Mesothelial cell of epicardium (in vitro differentiated cells): ENCODE data around the gene CLNK. TPM values are rescaled to one million over a fixed set of nuclear protein-coding genes. Genes with fewer than 3 reads are reported as not detected.

ENCODE experiments used
- DNase-seq, 2 experiments: peaks; one replicate each; pipeline ENCODE4 v3.0.0; 2021; ENCODE audit warnings: low spot score in 2 of 2; ENCODE audit not compliant: unreplicated experiment in 2 of 2
- H3K27ac Mint-ChIP-seq: 2 replicates; pipeline ENCODE4 v1.8.0; 2021; ENCODE audit warnings: mixed read lengths
- H3K27me3 Mint-ChIP-seq: 2 replicates; pipeline ENCODE4 v1.8.0; 2021; ENCODE audit warnings: low read depth, mixed read lengths
- H3K36me3 Mint-ChIP-seq: 2 replicates; pipeline ENCODE4 v1.8.0; 2021; ENCODE audit warnings: mixed read lengths
- H3K4me1 Mint-ChIP-seq: 2 replicates; pipeline ENCODE4 v1.8.0; 2021; ENCODE audit warnings: mixed read lengths
- H3K4me3 Mint-ChIP-seq: 2 replicates; pipeline ENCODE4 v1.8.0; 2021; ENCODE audit warnings: mild to moderate bottlenecking, moderate library complexity, mixed read lengths
- H3K9me3 Mint-ChIP-seq: 2 replicates; pipeline ENCODE4 v1.8.0; 2021; ENCODE audit warnings: mixed read lengths
- CTCF ChIP-seq: fragments of 200-600 bp; sonication (generic); IDR thresholded peaks from one replicate; pipeline ENCODE4 v1.5.0; 2021; ENCODE audit warnings: antibody characterized with exemption; ENCODE audit not compliant: unreplicated experiment
- total RNA-seq: library from RNA; stranded (reverse); gene quantifications from 3 replicates; pipeline ENCODE4 v1.2.1, GENCODE V29; 2021

The CLNK gene
- total RNA-seq, 1 donor from 2014 or later = not detected

GRCh38 chr4:10691651-10692050 lies 7.1 kb upstream of the CLNK start:
- peaks cover 6% of the 10 kb centered on the region for H3K9me3 Mint-ChIP-seq
- DNase-seq = no peak
- no peak overlapping the region for H3K27ac Mint-ChIP-seq
- H3K27me3 Mint-ChIP-seq = no peaks in the 10 kb centered on the region
- peaks cover 13% of the 10 kb centered on the region for H3K4me1 Mint-ChIP-seq
- H3K4me3 Mint-ChIP-seq = no peak overlapping the region
- TF ChIP-seq CTCF = no peak
- H3K36me3 Mint-ChIP-seq = no peaks in the 10 kb centered on the region

DNA sequence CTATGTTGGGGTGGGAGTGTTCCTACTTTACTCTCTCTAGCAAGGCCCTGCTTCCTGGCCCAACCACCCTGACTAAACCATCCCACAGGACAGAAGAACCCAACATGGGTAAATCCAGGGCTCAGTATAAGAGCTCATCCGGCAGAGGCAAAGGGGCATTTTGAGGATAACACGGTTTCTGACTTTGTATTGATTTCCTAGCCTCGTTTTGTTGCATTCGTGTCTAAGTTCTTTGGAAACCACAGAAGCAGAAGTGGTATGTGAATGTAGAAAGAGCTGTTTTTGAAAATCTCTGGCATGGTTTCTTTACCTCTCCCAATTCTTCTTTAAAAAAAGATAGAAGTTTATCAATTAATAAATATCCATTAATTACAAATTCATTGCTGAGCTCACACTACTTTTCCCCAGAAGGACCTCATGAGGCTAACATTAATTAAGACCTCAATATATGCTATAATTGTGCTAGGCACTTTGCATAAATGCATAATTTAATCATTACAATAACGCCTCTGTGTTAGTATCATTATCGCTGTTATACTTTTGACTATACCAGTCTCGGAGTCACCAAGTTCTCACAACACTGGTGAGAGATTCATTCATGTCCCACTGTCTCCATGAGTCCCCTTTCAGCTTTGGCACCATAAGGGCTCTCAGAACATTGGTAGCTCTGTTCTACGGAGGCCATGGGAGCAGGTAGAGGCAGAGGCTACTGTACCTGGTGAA lies 5.8 kb upstream of the CLNK start:
- Mint-ChIP-seq H3K4me3 (no peak overlapping the region), H3K27ac (no peak overlapping the region), H3K4me1 (peaks cover 13% of the 10 kb centered on the region), H3K27me3 (no peaks in the 10 kb centered on the region), H3K36me3 (no peaks in the 10 kb centered on the region), H3K9me3 (peaks cover 6% of the 10 kb centered on the region)
- TF ChIP-seq CTCF = no peak
- DNase-seq = no peak

GRCh38 chr4:10688846-10689245 lies 4.3 kb upstream of the CLNK start:
- peaks cover 13% of the 10 kb centered on the region for H3K4me1 Mint-ChIP-seq
- no peaks in the 10 kb centered on the region for H3K36me3 Mint-ChIP-seq
- peaks cover 6% of the 10 kb centered on the region for H3K9me3 Mint-ChIP-seq
- no peak for TF ChIP-seq CTCF
- no peak overlapping the region for H3K27ac Mint-ChIP-seq
- H3K4me3 Mint-ChIP-seq = no peak overlapping the region
- no peak for DNase-seq
- no peaks in the 10 kb centered on the region for H3K27me3 Mint-ChIP-seq

DNA sequence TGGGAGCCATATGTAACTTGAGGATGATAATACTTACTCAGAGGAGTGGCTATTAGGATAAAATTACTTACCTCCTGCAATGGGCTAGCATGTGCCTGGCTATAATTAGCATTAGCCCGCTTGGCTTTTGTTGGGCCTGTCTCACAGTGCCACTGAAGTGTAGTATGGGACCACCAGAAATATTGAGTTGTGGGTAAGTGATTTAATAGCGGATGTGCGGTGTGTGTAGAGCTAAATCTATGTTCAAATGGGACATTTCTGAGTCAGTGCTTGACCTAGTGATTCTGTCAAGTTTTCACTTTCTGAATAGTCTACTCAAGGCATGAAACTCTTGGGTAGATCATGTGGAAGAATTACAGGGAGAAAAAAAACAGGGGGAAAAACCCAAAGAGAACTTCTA lies 3.5 kb upstream of the CLNK start:
- TF ChIP-seq CTCF = no peak
- Mint-ChIP-seq H3K4me3 (no peak overlapping the region), H3K27me3 (no peaks in the 10 kb centered on the region), H3K4me1 (peaks cover 13% of the 10 kb centered on the region), H3K27ac (no peak overlapping the region), H3K36me3 (no peaks in the 10 kb centered on the region), H3K9me3 (peaks cover 2% of the 10 kb centered on the region)
- DNase-seq = no peak

DNA sequence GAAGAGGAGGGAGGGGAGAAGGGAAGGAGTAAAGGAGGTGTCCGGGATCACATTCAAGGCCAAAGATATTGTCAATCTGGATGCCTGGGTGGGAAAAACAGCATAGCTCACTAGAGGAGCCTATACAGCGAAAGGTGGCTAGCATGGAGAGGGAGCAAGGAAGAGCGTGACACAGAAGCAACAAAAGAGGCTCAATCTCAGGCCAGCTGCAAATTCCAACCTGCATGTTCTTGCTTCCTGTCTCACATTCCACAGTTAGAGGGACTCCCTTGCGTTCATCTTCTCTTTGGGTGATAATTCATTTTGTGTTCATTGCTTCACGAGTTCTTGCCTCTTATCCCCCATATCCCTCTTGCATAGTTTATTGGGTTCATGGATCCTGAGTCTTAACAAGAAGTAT lies 3.0 kb upstream of the CLNK start:
- H3K4me3 Mint-ChIP-seq = no peak overlapping the region
- DNase-seq = no peak
- no peak overlapping the region for H3K27ac Mint-ChIP-seq
- peaks cover 13% of the 10 kb centered on the region for H3K4me1 Mint-ChIP-seq
- H3K27me3 Mint-ChIP-seq = no peaks in the 10 kb centered on the region
- H3K9me3 Mint-ChIP-seq = no peaks in the 10 kb centered on the region
- TF ChIP-seq CTCF = no peak
- no peaks in the 10 kb centered on the region for H3K36me3 Mint-ChIP-seq

DNA sequence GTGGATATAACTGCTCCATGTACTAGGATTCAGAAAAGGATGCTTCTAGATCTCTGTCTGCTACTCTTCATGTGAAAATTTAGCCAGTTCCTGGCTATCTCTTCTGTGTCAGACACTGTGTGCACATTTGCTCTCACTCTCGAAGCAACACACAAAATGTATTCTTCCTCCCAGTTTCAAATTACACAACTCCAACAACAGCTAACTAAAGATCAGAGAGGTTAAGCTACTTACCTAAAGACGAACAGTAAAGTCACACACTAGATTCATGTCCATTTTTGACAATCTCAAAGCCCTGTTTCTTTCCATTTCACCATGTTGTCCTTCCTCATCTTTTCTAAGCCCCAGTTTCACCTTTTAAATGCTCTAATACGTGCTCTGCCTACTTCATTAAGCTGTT lies 2.2 kb downstream of the CLNK start:
- no peak overlapping the region for H3K27ac Mint-ChIP-seq
- no peaks in the 10 kb centered on the region for H3K36me3 Mint-ChIP-seq
- no peaks in the 10 kb centered on the region for H3K9me3 Mint-ChIP-seq
- H3K4me3 Mint-ChIP-seq = no peak overlapping the region
- TF ChIP-seq CTCF = no peak
- no peak for DNase-seq
- no peaks in the 10 kb centered on the region for H3K27me3 Mint-ChIP-seq
- no peaks in the 10 kb centered on the region for H3K4me1 Mint-ChIP-seq
